ENCODE measurements around the gene CDK11A. TPM values are rescaled to one million over a fixed set of nuclear protein-coding genes. Genes with fewer than 3 reads are reported as not detected.
"Not testable (repeated sequence)": the region's sequence is repeated elsewhere in the genome, so short reads cannot be mapped to it uniquely, and the experiment has no call there.

The CDK11A gene
- total and polyA plus RNA-seq, 2 of the 8 experiments (the other 6 are each of a cell fraction or from before 2014, with no cell fraction given), result 15.0 to 45.6 TPM

DNA sequence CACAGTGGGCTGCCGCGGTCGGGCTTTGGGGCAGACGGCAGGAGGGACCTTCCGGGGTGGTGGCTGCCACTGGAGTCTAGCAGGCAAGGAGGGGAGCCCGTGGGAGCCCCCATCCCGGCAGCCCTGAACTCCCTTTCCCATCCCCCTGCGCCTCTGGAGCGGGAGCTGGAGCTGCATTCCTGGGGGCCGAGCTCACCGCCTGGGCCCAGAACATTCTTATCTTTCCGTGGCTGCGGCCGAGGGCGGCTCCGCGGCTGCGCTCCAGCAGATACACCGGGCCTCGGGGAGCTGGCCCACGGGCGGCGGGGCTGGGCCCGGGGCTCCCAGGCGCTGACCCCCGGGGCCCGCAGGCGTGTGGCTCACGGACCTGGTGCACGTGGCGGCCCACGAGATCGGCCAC is 23.6 kb downstream of the CDK11A start:
- H3K79me1 ChIP-seq (ENCODE audit: low read depth, low read length); H3K14ac ChIP-seq (ENCODE audit: insufficient read length); H2BK12ac ChIP-seq (ENCODE audit: low read depth, low read length); H2BK20ac ChIP-seq (ENCODE audit: low read length); H3K4me1 ChIP-seq (replicated peaks in 1 of 4; ENCODE audit: control insufficient read depth in 3 of 4, insufficient read depth in 4 of 4, low read length in 3 of 4); H3K9me3 ChIP-seq (ENCODE audit: insufficient read depth in 2 of 2, low read depth in 1 of 2, low read length in 1 of 2); H3K4ac ChIP-seq (replicated peaks; ENCODE audit: insufficient read length, low read depth, low read length); H3K23me2 ChIP-seq (ENCODE audit: low read depth, low read length); H2AK5ac ChIP-seq (ENCODE audit: low read depth, low read length); H2AFZ ChIP-seq (ENCODE audit: low read length); POLR2A ChIA-PET (ENCODE audit: partially characterized antibody); H2BK15ac ChIP-seq (ENCODE audit: low read length); H4K91ac ChIP-seq (replicated peaks; ENCODE audit: insufficient read length, low read length); H3K4me2 ChIP-seq (ENCODE audit: insufficient read depth in 1 of 2, low read depth in 2 of 2, low read length in 2 of 2); H2BK5ac ChIP-seq (ENCODE audit: low read depth, low read length); H3K9ac ChIP-seq (replicated peaks in 1 of 4; ENCODE audit: extremely low read depth in 1 of 4, low read depth in 3 of 4, low read length in 3 of 4); FAIRE-seq; DNase-seq (ENCODE audit: low read depth in 1 of 2, low spot score in 2 of 2); H3K79me2 ChIP-seq (ENCODE audit: control insufficient read depth in 1 of 2, insufficient read depth in 2 of 2, low read length in 2 of 2); H4K8ac ChIP-seq (ENCODE audit: extremely low read depth, insufficient read depth, low read length); H3K27me3 ChIP-seq (replicated peaks in 1 of 4; ENCODE audit: control insufficient read depth in 3 of 4, extremely low read depth in 1 of 4, insufficient read depth in 3 of 4, low read length in 3 of 4); H3K18ac ChIP-seq (ENCODE audit: extremely low read depth, low read length); H4K5ac ChIP-seq (ENCODE audit: insufficient read length, low read depth, low read length); CTCF ChIA-PET (ENCODE audit: partially characterized antibody); H3K56ac ChIP-seq (replicated peaks; ENCODE audit: insufficient read length, low read depth, low read length); H4K20me1 ChIP-seq (replicated peaks in 1 of 2; ENCODE audit: control insufficient read depth in 1 of 2, insufficient read depth in 2 of 2, low read length in 2 of 2); H3K27ac ChIP-seq (ENCODE audit: low read depth, low read length); H3K4me3 ChIP-seq (ENCODE audit: extremely low read depth in 1 of 4, insufficient read depth in 2 of 4, low read depth in 3 of 4, low read length in 4 of 4); H2BK120ac ChIP-seq (replicated peaks; ENCODE audit: low read depth, low read length); H3K23ac ChIP-seq (ENCODE audit: insufficient read length): not testable (repeated sequence)
- no CpG with 5 or more reads among the region's 33 CpGs for WGBS, 2 experiments (ENCODE audit: extremely low coverage in 1 of 2, insufficient coverage in 1 of 2, insufficient read length in 1 of 2, insufficient replicate concordance in 2 of 2, low coverage in 1 of 2, low lambda C conversion rate in 2 of 2, missing lambda C conversion rate in 1 of 2)
- H3K36me3 ChIP-seq (ENCODE audit: control insufficient read depth in 2 of 4, insufficient read depth in 4 of 4, low read length in 3 of 4), result peaks cover 0 to 12% (median 1%) of the 10 kb centered on the region in 4 experiments; a peak in 2 of 8 replicates

DNA sequence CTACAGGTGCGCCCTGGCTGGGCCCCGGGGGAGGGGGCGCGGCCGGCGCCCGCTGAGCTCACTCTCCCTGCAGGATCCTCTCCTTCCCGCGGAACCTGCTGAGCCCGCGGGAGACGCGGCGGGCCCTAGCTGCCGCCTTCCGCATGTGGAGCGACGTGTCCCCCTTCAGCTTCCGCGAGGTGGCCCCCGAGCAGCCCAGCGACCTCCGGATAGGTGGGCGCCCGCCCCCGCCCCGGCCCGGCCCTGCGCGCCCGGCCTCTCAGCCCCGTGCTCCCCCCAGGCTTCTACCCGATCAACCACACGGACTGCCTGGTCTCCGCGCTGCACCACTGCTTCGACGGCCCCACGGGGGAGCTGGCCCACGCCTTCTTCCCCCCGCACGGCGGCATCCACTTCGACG is 24.1 kb downstream of the CDK11A start:
- H3K27ac ChIP-seq (ENCODE audit: low read depth, low read length); H2BK5ac ChIP-seq (ENCODE audit: low read depth, low read length); H2BK120ac ChIP-seq (replicated peaks; ENCODE audit: low read depth, low read length); POLR2A ChIA-PET (ENCODE audit: partially characterized antibody); H3K4ac ChIP-seq (replicated peaks; ENCODE audit: insufficient read length, low read depth, low read length); H3K4me1 ChIP-seq (replicated peaks in 1 of 4; ENCODE audit: control insufficient read depth in 3 of 4, insufficient read depth in 4 of 4, low read length in 3 of 4); H4K20me1 ChIP-seq (replicated peaks in 1 of 2; ENCODE audit: control insufficient read depth in 1 of 2, insufficient read depth in 2 of 2, low read length in 2 of 2); H2BK20ac ChIP-seq (ENCODE audit: low read length); FAIRE-seq; H3K9me3 ChIP-seq (ENCODE audit: insufficient read depth in 2 of 2, low read depth in 1 of 2, low read length in 1 of 2); H3K4me2 ChIP-seq (ENCODE audit: insufficient read depth in 1 of 2, low read depth in 2 of 2, low read length in 2 of 2); H3K14ac ChIP-seq (ENCODE audit: insufficient read length); H3K27me3 ChIP-seq (replicated peaks in 1 of 4; ENCODE audit: control insufficient read depth in 3 of 4, extremely low read depth in 1 of 4, insufficient read depth in 3 of 4, low read length in 3 of 4); H2AFZ ChIP-seq (ENCODE audit: low read length); H2BK12ac ChIP-seq (ENCODE audit: low read depth, low read length); H4K8ac ChIP-seq (ENCODE audit: extremely low read depth, insufficient read depth, low read length); H3K56ac ChIP-seq (replicated peaks; ENCODE audit: insufficient read length, low read depth, low read length); DNase-seq (ENCODE audit: low read depth in 1 of 2, low spot score in 2 of 2); H3K79me1 ChIP-seq (ENCODE audit: low read depth, low read length); H3K23ac ChIP-seq (ENCODE audit: insufficient read length); H3K4me3 ChIP-seq (ENCODE audit: extremely low read depth in 1 of 4, insufficient read depth in 2 of 4, low read depth in 3 of 4, low read length in 4 of 4); H4K5ac ChIP-seq (ENCODE audit: insufficient read length, low read depth, low read length); H3K23me2 ChIP-seq (ENCODE audit: low read depth, low read length); H2BK15ac ChIP-seq (ENCODE audit: low read length); CTCF ChIA-PET (ENCODE audit: partially characterized antibody); H2AK5ac ChIP-seq (ENCODE audit: low read depth, low read length); H3K9ac ChIP-seq (replicated peaks in 1 of 4; ENCODE audit: extremely low read depth in 1 of 4, low read depth in 3 of 4, low read length in 3 of 4); H4K91ac ChIP-seq (replicated peaks; ENCODE audit: insufficient read length, low read length); H3K18ac ChIP-seq (ENCODE audit: extremely low read depth, low read length); H3K79me2 ChIP-seq (ENCODE audit: control insufficient read depth in 1 of 2, insufficient read depth in 2 of 2, low read length in 2 of 2): not testable (repeated sequence)
- H3K36me3 ChIP-seq (ENCODE audit: control insufficient read depth in 2 of 4, insufficient read depth in 4 of 4, low read length in 3 of 4), result peaks cover 0 to 12% (median 1%) of the 10 kb centered on the region in 4 experiments; a peak in 2 of 8 replicates
- no CpG with 5 or more reads among the region's 45 CpGs for WGBS, 2 experiments (ENCODE audit: extremely low coverage in 1 of 2, insufficient coverage in 1 of 2, insufficient read length in 1 of 2, insufficient replicate concordance in 2 of 2, low coverage in 1 of 2, low lambda C conversion rate in 2 of 2, missing lambda C conversion rate in 1 of 2)
